Keratinocyte (primary cell): ENCODE results near the gene AUH.

Experiments
- CTCF ChIP-seq, 3 experiments: IDR thresholded peaks in 1 of 3; conservative IDR thresholded peaks in 1 of 3; optimal IDR thresholded peaks in 1 of 3; 2 replicates in 2 of 3; 3 replicates in 1 of 3; pipeline versions ENCODE3 to v1.5.1; 2011; ENCODE audit warnings: low read length in 3 of 3, mild to moderate bottlenecking in 3 of 3, moderate library complexity in 2 of 3, control low read depth in 1 of 3, inconsistent platforms in 1 of 3; ENCODE audit not compliant: insufficient read depth in 2 of 3; ENCODE audit errors: extremely low read depth in 1 of 3
- EZH2 ChIP-seq: IDR thresholded peaks from one replicate; pipeline ENCODE4 v1.6.1; 2012; ENCODE audit warnings: inconsistent platforms, mild to moderate bottlenecking, low read length, moderate library complexity

DNA sequence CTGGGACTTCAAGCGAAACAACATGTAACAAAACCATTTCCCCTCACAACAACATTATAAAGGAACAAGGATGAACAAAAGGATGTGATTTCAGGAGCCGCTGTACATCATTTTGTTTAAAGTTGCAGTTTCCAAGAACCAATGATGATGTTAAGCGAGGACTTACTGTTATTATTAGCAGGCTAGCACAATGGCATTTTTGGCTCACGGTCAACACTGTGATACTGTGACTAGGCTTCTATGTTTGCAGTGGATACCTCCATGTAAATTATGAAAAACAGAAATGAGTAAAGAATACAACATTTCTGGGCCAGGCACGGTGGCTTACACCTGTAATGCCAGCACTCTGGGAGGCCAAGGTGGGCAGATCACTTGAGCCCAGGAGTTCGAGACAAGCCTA lies 113.0 kb downstream of the AUH start:
- no peak for TF ChIP-seq CTCF (optimal IDR thresholded peaks at IDR 0.05 in 1 of 3, IDR thresholded peaks at IDR 0.05 in 1 of 3, conservative IDR thresholded peaks at IDR 0.05 in 1 of 3; ENCODE audit: extremely low read depth in 1 of 3, insufficient read depth in 2 of 3, low read length in 3 of 3)
- no peak for TF ChIP-seq EZH2
